H9 (cell line): ENCODE measurements around the gene ZNF681. TPM values are rescaled to one million over a fixed set of nuclear protein-coding genes. Genes with fewer than 3 reads are reported as not detected.

Experiments
- DNase-seq: peaks from one replicate; pipeline ENCODE4 v3.0.0-alpha.2; 2017
- H2AFZ ChIP-seq: one replicate; pipeline ENCODE4 v1.6.1; 2013; ENCODE audit warnings: mild to moderate bottlenecking, low read length, control low read depth, moderate library complexity
- H2AK5ac ChIP-seq: 2 replicates; pipeline ENCODE4 v1.6.1; 2013; ENCODE audit warnings: low read length, control low read depth, mixed read lengths; ENCODE audit not compliant: insufficient read length
- H2BK120ac ChIP-seq: one replicate; pipeline ENCODE4 v1.6.1; 2013; ENCODE audit warnings: low read depth, mild to moderate bottlenecking, low read length, control low read depth, inconsistent platforms; ENCODE audit not compliant: poor library complexity, severe bottlenecking
- H2BK12ac ChIP-seq: 2 replicates; pipeline ENCODE4 v1.6.1; 2013; ENCODE audit warnings: low read length, control low read depth, mixed read lengths, low read depth; ENCODE audit not compliant: insufficient read length
- H2BK15ac ChIP-seq: 2 replicates; pipeline ENCODE4 v1.6.1; 2013; ENCODE audit warnings: low read depth, low read length, control low read depth
- H2BK20ac ChIP-seq: one replicate; pipeline ENCODE4 v1.6.1; 2013; ENCODE audit warnings: low read depth, mild to moderate bottlenecking, low read length, control low read depth, inconsistent platforms; ENCODE audit not compliant: poor library complexity, severe bottlenecking
- H2BK5ac ChIP-seq: 2 replicates; pipeline ENCODE4 v1.6.1; 2013; ENCODE audit warnings: low read length, control low read depth, mixed read lengths; ENCODE audit not compliant: insufficient read length
- H3K14ac ChIP-seq: 2 replicates; pipeline ENCODE4 v1.6.1; 2013; ENCODE audit warnings: low read length, control low read depth; ENCODE audit not compliant: insufficient read depth
- H3K18ac ChIP-seq: 2 replicates; pipeline ENCODE4 v1.6.1; 2013; ENCODE audit warnings: low read depth, mild to moderate bottlenecking, mixed read lengths, low read length, control low read depth; ENCODE audit not compliant: insufficient read length
- H3K23ac ChIP-seq: 2 replicates; pipeline ENCODE4 v1.6.1; 2013; ENCODE audit warnings: low read length, control low read depth, mixed read lengths, low read depth; ENCODE audit not compliant: insufficient read length
- H3K23me2 ChIP-seq: 2 replicates; pipeline ENCODE4 v1.6.1; 2013; ENCODE audit warnings: low read depth, mild to moderate bottlenecking, mixed read lengths, low read length, control low read depth; ENCODE audit not compliant: insufficient read length, poor library complexity, severe bottlenecking
- H3K27ac ChIP-seq: 2 replicates; pipeline ENCODE4 v1.5.1; 2013; ENCODE audit warnings: low read length, control low read depth, mixed read lengths, low read depth; ENCODE audit not compliant: insufficient read length
- H3K27me3 ChIP-seq: 2 replicates; pipeline ENCODE4 v1.6.1; 2013; ENCODE audit warnings: low read length, control low read depth, inconsistent platforms; ENCODE audit not compliant: insufficient read depth
- H3K4ac ChIP-seq: 2 replicates; pipeline ENCODE4 v1.6.1; 2013; ENCODE audit warnings: low read depth, mild to moderate bottlenecking, control low read depth, inconsistent platforms, low read length, moderate library complexity
- H3K4me1 ChIP-seq: 2 replicates; pipeline ENCODE4 v1.6.1; 2013; ENCODE audit warnings: low read length, control low read depth, inconsistent platforms; ENCODE audit not compliant: insufficient read depth
- H3K4me2 ChIP-seq: 2 replicates; pipeline ENCODE4 v1.6.1; 2013; ENCODE audit warnings: low read length, control low read depth, mixed read lengths; ENCODE audit not compliant: insufficient read length, insufficient read depth
- H3K56ac ChIP-seq: 2 replicates; pipeline ENCODE4 v1.6.1; 2013; ENCODE audit warnings: low read depth, mild to moderate bottlenecking, mixed read lengths, low read length, control low read depth; ENCODE audit not compliant: insufficient read length
- H3K79me1 ChIP-seq: 2 replicates; pipeline ENCODE4 v1.6.1; 2013; ENCODE audit warnings: low read depth, mild to moderate bottlenecking, moderate library complexity, low read length, control low read depth, inconsistent platforms; ENCODE audit not compliant: insufficient read depth, poor library complexity, severe bottlenecking
- H3K79me2 ChIP-seq: 2 replicates; pipeline ENCODE4 v1.6.1; 2013; ENCODE audit warnings: low read length, control low read depth, inconsistent platforms; ENCODE audit not compliant: insufficient read depth
- H3K9ac ChIP-seq: 2 replicates; pipeline ENCODE4 v1.6.1; 2013; ENCODE audit warnings: low read length, control low read depth, mixed read lengths; ENCODE audit not compliant: insufficient read length; ENCODE audit errors: extremely low read depth
- H3K9me3 ChIP-seq: one replicate; pipeline ENCODE4 v1.6.1; 2013; ENCODE audit warnings: low read depth, low read length, inconsistent platforms; ENCODE audit not compliant: control insufficient read depth
- H3T11ph ChIP-seq: one replicate; pipeline ENCODE4 v1.6.1; 2013; ENCODE audit warnings: mild to moderate bottlenecking, low read length, control low read depth, inconsistent platforms
- H4K20me1 ChIP-seq: one replicate; pipeline ENCODE4 v1.6.1; 2013; ENCODE audit not compliant: control insufficient read depth, insufficient read length, insufficient read depth
- H4K5ac ChIP-seq: 2 replicates; pipeline ENCODE4 v1.6.1; 2013; ENCODE audit warnings: low read depth, mild to moderate bottlenecking, mixed read lengths, low read length, control low read depth; ENCODE audit not compliant: insufficient read length
- H4K8ac ChIP-seq: replicated peaks from 2 replicates; pipeline ENCODE4 v1.6.1; 2013; ENCODE audit warnings: low read length, control low read depth, mixed read lengths, low read depth; ENCODE audit not compliant: insufficient read length
- H4K91ac ChIP-seq: 2 replicates; pipeline ENCODE4 v1.6.1; 2013; ENCODE audit warnings: low read depth, mild to moderate bottlenecking, moderate library complexity, mixed read lengths, low read length, control low read depth; ENCODE audit not compliant: insufficient read length
- H3K27ac Mint-ChIP-seq, 3 experiments: 2 replicates in 2 of 3; 3 replicates in 1 of 3; pipeline ENCODE4 v1.8.0; 2020 to 2021; ENCODE audit warnings: mixed read lengths in 3 of 3, mild to moderate bottlenecking in 1 of 3, moderate library complexity in 1 of 3
- H3K27me3 Mint-ChIP-seq: 2 replicates; pipeline ENCODE4 v1.8.0; 2021; ENCODE audit warnings: low read depth, mild to moderate bottlenecking, moderate library complexity, mixed read lengths
- H3K36me3 Mint-ChIP-seq, 3 experiments: 2 replicates in 2 of 3; 3 replicates in 1 of 3; pipeline ENCODE4 v1.8.0; 2020 to 2021; ENCODE audit warnings: low read depth in 3 of 3, mixed read lengths in 3 of 3; ENCODE audit not compliant: insufficient read depth in 1 of 3
- H3K4me1 Mint-ChIP-seq, 2 experiments: 2 replicates each; pipeline ENCODE4 v1.8.0; 2020; ENCODE audit warnings: mixed read lengths in 2 of 2
- H3K4me3 Mint-ChIP-seq, 2 experiments: 2 replicates in 1 of 2; 3 replicates in 1 of 2; pipeline ENCODE4 v1.8.0; 2020 to 2021; ENCODE audit warnings: mild to moderate bottlenecking in 2 of 2, mixed read lengths in 2 of 2, moderate library complexity in 1 of 2
- H3K9me3 Mint-ChIP-seq, 2 experiments: 2 replicates in 1 of 2; 3 replicates in 1 of 2; pipeline ENCODE4 v1.8.0; 2020; ENCODE audit warnings: mild to moderate bottlenecking in 2 of 2, mixed read lengths in 2 of 2, moderate library complexity in 1 of 2
- total RNA-seq: library from RNA; stranded (reverse); gene quantifications from 2 replicates; pipeline ENCODE4 v1.2.1, GENCODE V29; 2021
- TF ChIP-seq, protein P1 (sequence below): fragments of 200-600 bp; sonication (generic); conservative IDR thresholded peaks from 3 replicates; pipeline ENCODE4 v1.8.0; 2021; ENCODE audit warnings: antibody characterized with exemption, mild to moderate bottlenecking

ZNF681 gene
- total RNA-seq, 1 experiment from 2014 or later = 10.4 TPM

DNA sequence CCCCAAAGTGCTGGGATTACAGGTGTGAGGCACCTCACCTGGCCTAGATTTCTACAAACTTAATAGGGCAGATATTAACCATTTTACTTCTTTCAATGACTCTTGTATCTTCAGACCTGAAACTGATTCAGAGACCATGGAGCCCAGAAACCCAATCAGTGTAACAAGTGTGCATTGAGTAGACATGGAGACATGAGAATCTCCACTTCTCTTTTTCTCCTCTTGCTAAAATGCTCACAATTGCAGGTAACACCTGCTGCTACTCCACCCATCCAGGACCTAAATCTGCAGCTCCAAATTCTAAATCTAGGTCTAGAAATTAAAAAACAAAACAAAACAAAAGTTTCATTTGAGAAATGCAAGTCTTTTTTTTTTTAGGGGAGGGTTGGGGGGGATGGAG is 42.2 kb upstream of the ZNF681 start:
- H3K23me2 ChIP-seq = no peaks in the 10 kb centered on the region
- peaks cover 1% of the 10 kb centered on the region for H3K79me1 ChIP-seq
- no peak overlapping the region for H2AK5ac ChIP-seq
- H4K8ac ChIP-seq = no peak overlapping the region
- no peak overlapping the region for H2AFZ ChIP-seq
- TF ChIP-seq, protein P1, sequence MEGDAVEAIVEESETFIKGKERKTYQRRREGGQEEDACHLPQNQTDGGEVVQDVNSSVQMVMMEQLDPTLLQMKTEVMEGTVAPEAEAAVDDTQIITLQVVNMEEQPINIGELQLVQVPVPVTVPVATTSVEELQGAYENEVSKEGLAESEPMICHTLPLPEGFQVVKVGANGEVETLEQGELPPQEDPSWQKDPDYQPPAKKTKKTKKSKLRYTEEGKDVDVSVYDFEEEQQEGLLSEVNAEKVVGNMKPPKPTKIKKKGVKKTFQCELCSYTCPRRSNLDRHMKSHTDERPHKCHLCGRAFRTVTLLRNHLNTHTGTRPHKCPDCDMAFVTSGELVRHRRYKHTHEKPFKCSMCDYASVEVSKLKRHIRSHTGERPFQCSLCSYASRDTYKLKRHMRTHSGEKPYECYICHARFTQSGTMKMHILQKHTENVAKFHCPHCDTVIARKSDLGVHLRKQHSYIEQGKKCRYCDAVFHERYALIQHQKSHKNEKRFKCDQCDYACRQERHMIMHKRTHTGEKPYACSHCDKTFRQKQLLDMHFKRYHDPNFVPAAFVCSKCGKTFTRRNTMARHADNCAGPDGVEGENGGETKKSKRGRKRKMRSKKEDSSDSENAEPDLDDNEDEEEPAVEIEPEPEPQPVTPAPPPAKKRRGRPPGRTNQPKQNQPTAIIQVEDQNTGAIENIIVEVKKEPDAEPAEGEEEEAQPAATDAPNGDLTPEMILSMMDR = no peak
- no peaks in the 10 kb centered on the region for H3K27me3 ChIP-seq
- no peak overlapping the region for H3K14ac ChIP-seq
- H4K20me1 ChIP-seq = no peaks in the 10 kb centered on the region
- H3T11ph ChIP-seq = no peak overlapping the region
- no peak overlapping the region for H3K4ac ChIP-seq
- no peak overlapping the region for H3K4me3 Mint-ChIP-seq
- H4K5ac ChIP-seq = no peak overlapping the region
- no peak overlapping the region for H2BK120ac ChIP-seq
- no peak overlapping the region for H2BK5ac ChIP-seq
- no peaks in the 10 kb centered on the region for H3K27me3 Mint-ChIP-seq
- peaks cover 6 to 18% (median 8%) of the 10 kb centered on the region in 3 experiments; a peak in 5 of 7 replicates for H3K36me3 Mint-ChIP-seq
- no peaks in the 10 kb centered on the region; the same call in 1 of the 2 replicates for H3K79me2 ChIP-seq
- H3K18ac ChIP-seq = no peak overlapping the region
- no peak overlapping the region for H3K23ac ChIP-seq
- no peak for DNase-seq
- H3K9me3 Mint-ChIP-seq = peaks cover 0 to 2% of the 10 kb centered on the region in 2 experiments; a peak in 2 of 5 replicates
- H4K91ac ChIP-seq = no peak overlapping the region
- no peak overlapping the region for H3K56ac ChIP-seq
- H3K27ac ChIP-seq = no peak overlapping the region
- H2BK12ac ChIP-seq = no peak overlapping the region
- no peak overlapping the region for H3K9ac ChIP-seq
- H3K9me3 ChIP-seq = no peaks in the 10 kb centered on the region
- no peak overlapping the region for H2BK20ac ChIP-seq
- H3K27ac Mint-ChIP-seq = no peak overlapping the region; a peak in 1 of 7 replicates
- H3K4me2 ChIP-seq = no peak overlapping the region
- peaks cover 18 to 24% of the 10 kb centered on the region in 2 experiments for H3K4me1 Mint-ChIP-seq
- H2BK15ac ChIP-seq = no peak overlapping the region
- no peaks in the 10 kb centered on the region for H3K4me1 ChIP-seq
